ENCODE data around the gene GPR137C.

DNA sequence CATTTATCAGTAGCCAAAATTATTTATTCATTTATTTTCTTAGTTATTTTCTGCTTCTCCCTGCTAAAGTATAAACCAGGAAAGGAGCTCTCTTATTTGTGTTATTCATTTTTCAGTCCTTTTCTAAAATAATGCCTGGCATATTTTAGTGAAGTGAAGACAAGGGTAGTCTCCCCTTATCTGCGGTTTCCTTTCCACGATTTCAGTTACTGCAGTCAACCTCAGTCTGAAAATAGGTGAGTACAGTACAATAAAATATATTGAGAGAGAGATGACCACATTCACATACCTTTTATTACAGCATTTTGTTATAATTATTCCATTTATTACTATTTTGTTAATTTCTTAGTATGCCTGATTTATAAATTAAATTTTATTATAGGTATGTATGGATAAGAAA lies 57.6 kb downstream of the GPR137C start:
- TF ChIP-seq, protein P1, sequence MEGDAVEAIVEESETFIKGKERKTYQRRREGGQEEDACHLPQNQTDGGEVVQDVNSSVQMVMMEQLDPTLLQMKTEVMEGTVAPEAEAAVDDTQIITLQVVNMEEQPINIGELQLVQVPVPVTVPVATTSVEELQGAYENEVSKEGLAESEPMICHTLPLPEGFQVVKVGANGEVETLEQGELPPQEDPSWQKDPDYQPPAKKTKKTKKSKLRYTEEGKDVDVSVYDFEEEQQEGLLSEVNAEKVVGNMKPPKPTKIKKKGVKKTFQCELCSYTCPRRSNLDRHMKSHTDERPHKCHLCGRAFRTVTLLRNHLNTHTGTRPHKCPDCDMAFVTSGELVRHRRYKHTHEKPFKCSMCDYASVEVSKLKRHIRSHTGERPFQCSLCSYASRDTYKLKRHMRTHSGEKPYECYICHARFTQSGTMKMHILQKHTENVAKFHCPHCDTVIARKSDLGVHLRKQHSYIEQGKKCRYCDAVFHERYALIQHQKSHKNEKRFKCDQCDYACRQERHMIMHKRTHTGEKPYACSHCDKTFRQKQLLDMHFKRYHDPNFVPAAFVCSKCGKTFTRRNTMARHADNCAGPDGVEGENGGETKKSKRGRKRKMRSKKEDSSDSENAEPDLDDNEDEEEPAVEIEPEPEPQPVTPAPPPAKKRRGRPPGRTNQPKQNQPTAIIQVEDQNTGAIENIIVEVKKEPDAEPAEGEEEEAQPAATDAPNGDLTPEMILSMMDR (IDR thresholded peaks at IDR 0.05): no peak
- TF ChIP-seq POLR2A (IDR thresholded peaks at IDR 0.05): no peak
